GM19025 (cell line): ENCODE data around the gene RPL18.
"Not testable (repeated sequence)": the region's sequence is repeated elsewhere in the genome, so short reads cannot be mapped to it uniquely, and the experiment has no call there.

Source experiments
- ATAC-seq: cut with Tn5 transposase; IDR thresholded peaks from one replicate; pipeline ENCODE4 v1.9.1; 2021; ENCODE audit warnings: mild to moderate bottlenecking, low read depth, moderate library complexity; ENCODE audit not compliant: unreplicated experiment

The RPL18 gene

DNA sequence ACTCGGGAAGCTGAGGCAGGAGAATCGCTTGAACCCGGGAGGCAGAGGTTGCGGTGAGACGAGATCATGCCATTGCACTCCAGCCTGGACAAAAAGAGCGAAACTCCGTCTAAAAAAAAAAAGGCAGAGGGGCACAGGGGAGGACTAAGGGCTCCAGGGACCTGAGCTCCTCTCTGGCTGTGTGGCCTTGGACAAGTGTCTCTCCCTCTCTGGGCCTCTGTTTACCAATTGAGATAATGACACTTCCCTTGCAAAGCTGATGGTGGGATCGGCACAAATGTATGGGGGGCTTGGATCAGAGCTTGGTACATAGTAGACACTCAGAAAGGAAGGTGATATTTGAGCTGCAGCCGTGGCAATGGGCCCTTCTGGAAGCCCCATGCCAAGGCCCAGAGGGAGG lies 23.8 kb downstream of the RPL18 start:
- ATAC-seq, result no peak

DNA sequence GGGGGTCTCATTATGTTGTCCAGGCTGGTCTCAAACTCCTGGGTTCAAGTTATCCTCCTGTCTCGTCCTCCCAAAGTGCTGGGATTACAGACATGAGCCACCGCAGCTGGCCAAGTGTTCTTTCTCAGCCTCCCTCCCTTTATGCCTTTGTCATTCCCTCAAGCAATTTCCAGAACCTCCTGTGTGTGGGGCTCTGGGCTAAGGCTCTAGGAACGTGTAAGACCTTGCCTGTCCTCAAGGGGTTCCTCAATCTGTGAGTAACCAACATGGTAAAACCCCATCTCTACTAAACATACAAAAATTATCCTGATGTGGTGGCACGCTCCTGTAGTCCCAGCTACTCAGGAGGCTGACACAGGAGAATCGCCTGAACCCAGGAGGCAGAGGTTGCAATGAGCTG lies 28.0 kb downstream of the RPL18 start:
- no peak for ATAC-seq

DNA sequence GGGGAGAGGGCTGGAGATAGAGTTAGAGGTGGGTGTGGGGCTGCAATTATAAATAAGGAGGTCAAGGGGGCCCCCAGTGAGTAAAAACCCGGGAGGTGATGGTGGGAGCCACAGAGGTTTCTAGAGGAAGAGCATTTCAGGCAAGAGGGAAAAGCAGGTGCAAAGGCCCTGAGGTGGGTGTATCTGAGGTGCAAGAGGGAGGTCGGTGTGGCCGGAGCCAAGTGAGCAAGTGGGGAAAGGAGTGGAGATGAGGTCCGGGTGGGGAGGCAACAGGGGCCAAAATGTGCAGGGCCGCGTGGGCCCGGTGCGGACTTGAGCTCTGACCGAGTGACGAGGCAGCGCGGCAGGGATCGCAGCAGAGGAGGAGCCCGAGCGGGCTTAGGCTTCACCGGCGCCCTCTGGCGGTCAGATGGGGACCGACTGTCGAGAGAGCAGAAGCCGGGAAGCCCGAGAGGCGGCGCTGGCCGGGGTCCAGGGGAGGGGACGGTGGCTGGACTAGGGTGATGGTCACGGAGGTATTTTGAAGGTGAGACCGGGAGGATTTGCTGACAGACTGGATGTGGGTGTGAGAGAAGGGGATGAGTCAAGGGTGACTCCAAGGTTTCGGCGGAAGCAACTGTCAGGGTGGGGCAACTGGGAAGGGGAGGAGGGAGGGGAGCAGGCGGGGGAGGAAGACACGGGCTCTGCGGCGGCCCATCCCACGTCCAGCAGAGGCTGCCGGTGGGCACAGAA lies 30.1 kb downstream of the RPL18 start:
- no peak for ATAC-seq

DNA sequence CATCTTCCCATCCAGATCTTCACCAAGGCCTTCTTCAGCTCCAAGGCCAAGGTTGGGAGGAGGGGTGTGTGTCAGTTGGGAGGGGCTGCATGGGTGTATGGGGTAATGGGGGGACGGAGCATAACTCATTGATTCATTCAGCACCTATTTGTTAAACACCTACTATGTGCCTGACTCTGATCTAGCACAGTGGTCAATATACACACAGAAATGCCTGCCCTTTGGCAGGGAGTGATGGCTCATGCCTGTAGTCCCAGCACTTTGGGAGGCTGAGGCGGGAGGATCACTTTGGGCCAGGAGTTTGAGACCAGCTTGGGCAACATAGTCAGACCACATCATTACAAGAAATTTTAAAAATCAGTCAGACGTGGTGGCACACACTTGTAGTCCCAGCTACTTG lies 31.6 kb downstream of the RPL18 start:
- ATAC-seq, result no peak

DNA sequence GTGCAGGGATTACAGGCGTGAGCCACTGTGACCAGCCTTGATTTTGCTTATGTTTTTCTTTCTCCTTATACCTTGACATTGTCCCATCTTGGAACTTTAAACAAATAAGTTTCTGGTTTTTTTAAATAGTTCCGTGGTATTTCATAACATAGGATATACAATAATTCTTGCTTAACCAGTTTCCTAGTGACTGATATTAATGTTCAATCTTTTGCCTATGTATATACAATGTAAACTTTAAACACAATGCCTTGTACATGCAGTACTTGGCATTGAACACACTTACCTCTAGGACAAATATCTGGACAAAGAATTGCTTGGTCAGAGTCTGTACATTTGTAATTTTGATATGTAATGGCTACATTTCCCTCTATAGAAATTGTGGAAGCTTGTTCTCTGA lies 36.8 kb downstream of the RPL18 start:
- no peak for ATAC-seq

DNA sequence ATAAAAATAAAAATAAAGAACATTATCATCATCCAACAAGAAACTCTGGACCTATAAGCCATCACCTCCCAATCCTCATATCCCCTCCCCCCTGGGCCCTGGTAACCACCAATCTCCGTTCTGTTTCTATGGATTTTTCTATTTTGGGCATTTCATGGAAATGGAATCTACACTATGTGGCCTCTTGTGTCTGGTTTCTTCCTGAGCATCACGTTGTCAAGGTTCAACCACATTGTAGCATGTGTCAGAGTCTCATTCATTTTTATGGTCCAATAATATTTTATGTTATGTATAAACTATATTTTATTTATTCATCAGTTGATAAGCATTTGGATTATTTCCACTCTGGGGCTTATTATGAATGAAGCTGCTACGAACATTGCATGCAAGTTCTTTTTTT lies 40.1 kb downstream of the RPL18 start:
- ATAC-seq, result no peak

DNA sequence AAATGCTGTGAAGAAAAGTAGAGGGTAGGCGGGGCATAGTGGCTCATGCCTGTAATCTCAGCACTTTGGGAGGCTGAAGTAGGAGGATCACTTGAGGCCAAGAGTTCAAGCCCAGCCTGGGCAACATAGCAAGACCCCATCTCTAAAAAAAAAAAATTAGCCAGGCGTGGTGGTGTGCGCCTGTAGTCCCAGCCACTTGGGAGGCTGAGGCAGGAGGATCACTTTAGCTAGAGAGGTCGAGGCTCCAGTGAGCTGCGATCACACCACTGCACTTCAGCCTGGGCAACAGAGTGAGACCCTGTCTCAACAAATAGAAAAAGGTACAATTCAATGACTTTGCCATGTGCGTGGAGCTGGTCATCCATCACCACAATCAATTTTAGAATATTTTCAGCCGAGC lies 41.1 kb downstream of the RPL18 start:
- ATAC-seq, result not testable (repeated sequence)

DNA sequence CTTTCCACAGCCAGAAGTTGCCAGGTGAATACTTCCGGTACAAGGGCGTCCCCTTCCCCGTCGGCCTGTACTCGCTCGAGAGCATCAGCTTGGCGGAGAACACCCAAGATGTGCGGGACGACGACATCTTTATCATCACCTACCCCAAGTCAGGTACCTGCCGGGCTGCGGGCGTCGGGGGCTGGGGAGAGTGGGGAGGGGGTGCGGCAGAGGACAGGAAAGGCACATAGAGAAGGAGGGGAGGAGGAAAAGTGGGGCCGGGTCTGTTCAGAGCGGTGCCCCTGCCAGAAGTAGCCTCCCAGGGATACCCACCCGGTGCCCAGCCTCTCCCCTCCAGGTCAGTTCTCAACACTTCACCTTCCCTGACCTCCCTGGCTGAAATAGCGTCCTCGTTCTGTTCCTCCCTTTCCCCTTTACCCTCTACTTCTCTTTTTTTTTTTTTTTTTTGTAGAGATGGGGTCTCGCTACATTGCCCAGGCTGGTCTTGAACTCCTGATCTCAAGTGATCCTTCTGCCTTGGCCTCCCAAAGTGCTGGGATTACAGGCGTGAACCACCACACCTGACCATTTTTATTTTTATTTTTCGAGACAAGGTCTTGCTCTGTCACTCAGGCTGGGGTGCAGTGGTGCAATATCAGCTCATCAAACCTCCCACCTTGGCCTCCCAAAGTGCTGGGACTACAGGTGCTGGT lies 42.9 kb downstream of the RPL18 start:
- no peak for ATAC-seq

DNA sequence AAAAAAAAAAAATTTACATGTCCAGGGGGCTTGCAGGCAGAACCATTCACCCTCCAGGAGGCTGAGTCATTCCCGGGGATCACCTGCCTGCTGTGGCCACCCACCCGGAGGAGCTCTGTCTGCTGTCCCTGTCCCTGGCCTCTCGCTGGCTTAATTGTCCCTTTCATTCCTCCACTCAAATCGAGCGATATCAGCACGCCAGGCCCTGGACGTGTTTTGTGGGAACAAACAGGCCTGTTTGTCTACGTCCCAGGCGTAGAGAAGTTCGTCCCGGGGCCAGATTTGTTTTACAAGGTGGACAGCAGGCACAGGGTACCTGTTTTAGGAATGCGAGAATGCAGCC lies 45.8 kb downstream of the RPL18 start:
- no peak for ATAC-seq

DNA sequence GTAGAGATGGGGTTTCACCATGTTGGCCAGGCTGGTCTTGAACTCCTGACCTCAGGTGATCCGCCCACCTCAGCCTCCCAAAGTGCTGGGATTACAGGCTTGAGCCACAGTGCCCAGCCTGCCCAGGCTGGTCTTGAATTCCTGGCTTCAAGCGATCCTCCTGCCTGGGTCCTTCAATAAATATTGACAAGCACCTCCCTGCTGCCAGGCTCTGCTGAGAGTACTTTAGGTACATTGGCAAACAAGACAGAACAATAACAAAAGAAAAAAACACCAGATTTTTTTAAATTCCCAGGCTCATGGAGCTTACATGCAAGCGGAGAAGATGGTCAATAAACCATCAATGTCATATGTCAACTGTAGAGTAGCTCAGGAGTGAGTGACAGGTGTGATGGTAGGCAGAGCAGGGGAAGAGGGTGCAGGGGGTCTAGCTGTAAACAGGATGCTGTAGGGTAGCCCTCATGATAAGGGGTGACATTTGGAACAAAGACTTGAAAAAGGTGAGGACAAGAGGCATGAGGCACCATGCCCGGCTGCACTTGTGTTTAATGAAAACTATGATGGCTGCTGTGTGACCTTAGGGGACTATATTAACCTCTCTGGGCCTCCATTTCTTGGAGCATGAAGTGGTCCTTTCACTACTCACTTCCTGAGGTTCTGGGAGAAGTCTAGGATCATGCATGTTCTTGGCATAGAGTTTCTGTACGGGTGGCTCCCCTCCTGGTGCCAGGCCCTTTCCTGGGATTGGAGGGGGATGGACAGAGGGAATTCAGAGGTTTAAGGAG lies 47.4 kb downstream of the RPL18 start:
- ATAC-seq, result no peak

DNA sequence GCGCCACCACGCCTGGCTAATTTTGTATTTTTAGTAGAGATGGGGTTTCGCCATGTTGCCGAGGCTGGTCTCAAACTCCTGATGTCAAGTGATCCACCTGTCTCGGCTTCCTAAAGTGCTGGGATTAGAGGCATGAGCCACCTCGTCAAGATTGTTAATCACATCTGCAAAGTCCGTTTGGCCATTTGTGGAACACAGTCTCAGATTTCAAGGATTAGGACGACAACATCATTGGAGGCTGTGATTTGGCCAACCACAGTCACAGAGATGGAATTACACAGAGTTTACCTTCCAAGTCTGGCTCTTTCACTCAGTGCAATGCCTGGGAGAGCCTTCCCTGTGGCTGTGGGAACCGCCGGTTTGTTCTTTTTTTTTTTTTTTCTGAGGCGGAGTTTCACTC lies 49.2 kb downstream of the RPL18 start:
- ATAC-seq, result no peak

DNA sequence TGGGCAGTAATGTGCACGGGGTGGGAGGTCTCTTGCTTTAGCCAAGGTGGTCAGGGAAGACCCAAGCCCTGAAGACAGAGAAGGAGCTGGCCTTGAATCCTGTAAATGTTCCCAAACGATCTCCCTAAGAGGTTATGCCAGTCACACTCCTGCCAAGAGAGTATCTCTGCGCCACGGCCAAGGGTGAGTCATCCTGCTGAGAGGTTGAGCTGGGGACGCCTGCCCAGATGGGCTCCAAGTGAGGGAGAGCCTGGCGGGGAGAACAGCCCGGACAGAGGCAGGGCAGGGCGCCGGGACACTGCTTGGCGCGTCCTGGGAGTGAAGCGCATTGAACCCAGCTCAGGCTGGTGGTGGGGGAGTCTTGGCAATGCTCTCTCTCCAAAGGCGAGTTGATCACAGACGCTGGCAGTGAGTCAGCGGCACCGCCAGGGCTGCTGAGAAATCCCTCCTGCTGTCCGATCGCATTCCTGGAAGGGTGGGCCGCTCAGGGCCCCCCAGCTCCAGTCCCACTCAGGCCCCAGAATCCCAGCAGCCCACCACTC lies 50.6 kb downstream of the RPL18 start:
- no peak for ATAC-seq
